ENCODE data around the gene TSPEAR.

TSPEAR gene

DNA sequence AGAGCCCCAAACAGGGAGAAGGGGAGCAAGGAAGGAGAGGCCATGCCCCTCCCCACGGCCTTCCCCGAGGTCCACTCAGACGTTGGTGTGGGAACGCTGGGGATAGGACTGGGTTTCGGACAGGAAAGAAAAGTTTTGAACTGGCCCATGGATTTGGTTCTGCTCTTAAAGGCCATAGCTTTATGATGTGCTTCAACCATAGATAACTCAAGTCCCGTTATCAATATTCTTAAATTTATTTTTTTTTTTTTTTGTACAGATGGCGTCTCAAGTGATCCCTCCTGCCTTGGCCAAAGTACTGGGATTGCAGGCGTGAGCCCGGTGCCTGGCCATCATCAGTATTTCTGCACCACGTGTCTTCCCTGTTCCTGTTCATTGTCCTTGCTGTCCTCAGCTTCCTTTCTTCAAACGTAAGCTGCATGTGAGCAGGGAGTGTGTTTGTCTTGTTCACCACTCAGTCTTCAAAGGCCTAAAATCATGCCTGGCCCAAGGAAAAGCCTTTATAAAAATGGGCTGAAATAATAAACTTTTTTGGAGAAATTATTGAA is 170.6 kb downstream of the TSPEAR start:
- Histone ChIP-seq H3K36me3 (ENCODE audit: control insufficient read depth, insufficient read depth, low read length) (no peaks in the 10 kb centered on the region), H3K9ac (ENCODE audit: low read length) (no peak overlapping the region), H3K27me3 (ENCODE audit: control insufficient read depth, insufficient read depth, low read length) (no peaks in the 10 kb centered on the region), H3K4me3 (ENCODE audit: low read depth, low read length) (no peak overlapping the region), H3K27ac (ENCODE audit: low read depth, low read length) (no peak overlapping the region), H3K4me1 (ENCODE audit: control insufficient read depth, insufficient read depth, low read length) (no peaks in the 10 kb centered on the region), H3K9me3 (ENCODE audit: control insufficient read depth, insufficient read depth, low read depth, low read length) (peaks cover 10% of the 10 kb centered on the region)

DNA sequence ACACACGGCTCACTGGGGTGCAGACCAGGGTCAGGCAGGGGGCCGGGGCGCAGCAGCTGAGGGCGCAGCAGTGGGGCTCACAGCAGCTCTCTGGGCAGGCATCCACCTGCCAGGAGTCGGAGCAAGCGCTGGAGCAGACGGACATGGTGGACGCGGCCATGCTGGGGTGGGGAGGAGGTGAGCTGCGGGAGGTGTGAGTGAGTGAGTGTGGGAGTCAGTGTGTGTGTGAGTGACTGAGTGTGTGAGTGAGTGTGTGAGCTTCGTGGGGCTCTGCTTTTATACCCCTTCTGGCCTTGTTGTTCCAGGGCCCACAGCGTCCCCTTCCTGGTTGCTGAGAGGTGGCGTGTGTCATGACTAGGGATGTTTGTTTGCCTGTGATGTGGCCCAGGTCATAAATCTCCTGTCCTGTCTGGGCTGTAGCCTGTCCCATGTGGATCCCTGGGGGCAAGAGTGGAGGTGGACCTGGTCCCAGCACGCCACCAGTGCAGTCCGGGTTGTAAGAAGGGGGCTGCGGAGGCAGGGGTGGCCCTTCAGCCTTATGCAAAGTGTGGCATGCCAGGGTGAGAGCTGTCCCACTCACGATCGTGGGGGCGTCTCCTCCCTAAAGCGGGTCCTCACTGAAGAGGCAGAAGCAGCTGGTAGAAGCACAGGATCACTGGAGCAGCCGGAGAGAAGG is 171.2 kb downstream of the TSPEAR start, which contains the start of gene KRTAP10-1:
Gene KRTAP10-1 (minus strand): TSS at position 205 of the 676 bp plus-strand sequence. CDS start 45 bp downstream, at position 160.
- H3K4me1 ChIP-seq (ENCODE audit: control insufficient read depth, insufficient read depth, low read length): no peaks in the 10 kb centered on the region
- H3K9ac ChIP-seq (ENCODE audit: low read length): no peak within 1 kb of the TSS
- H3K9me3 ChIP-seq (ENCODE audit: control insufficient read depth, insufficient read depth, low read depth, low read length): peaks cover 10% of the 10 kb centered on the region
- no peaks in the 10 kb centered on the region for H3K36me3 ChIP-seq (ENCODE audit: control insufficient read depth, insufficient read depth, low read length)
- no peak within 1 kb of the TSS for H3K4me3 ChIP-seq (ENCODE audit: low read depth, low read length)
- no peaks in the 10 kb centered on the region for H3K27me3 ChIP-seq (ENCODE audit: control insufficient read depth, insufficient read depth, low read length)
- H3K27ac ChIP-seq (ENCODE audit: low read depth, low read length): no peak within 1 kb of the TSS

DNA sequence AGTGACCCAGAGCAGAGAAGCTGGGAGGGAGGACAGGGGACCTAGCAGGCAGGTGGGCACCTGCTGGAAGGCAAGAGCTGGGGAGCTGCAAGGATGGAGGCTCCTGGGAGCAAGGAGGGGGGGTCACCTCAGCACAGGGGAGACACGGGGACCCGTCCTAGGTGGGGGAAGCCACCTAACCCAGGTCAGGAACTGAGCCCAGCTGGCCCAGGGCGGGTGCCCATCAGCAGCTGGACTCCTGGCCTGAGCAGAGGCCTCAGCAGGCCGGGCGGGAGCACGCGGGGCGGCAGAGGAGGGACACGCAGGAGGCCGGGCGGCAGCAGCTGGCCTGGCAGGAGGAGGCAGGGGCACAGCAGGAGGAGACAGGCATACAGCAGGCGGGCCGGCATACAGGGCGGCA is 172.3 kb downstream of the TSPEAR start:
- Histone ChIP-seq H3K27ac (ENCODE audit: low read depth, low read length) (no peak overlapping the region), H3K9me3 (ENCODE audit: control insufficient read depth, insufficient read depth, low read depth, low read length) (peaks cover 12% of the 10 kb centered on the region)

DNA sequence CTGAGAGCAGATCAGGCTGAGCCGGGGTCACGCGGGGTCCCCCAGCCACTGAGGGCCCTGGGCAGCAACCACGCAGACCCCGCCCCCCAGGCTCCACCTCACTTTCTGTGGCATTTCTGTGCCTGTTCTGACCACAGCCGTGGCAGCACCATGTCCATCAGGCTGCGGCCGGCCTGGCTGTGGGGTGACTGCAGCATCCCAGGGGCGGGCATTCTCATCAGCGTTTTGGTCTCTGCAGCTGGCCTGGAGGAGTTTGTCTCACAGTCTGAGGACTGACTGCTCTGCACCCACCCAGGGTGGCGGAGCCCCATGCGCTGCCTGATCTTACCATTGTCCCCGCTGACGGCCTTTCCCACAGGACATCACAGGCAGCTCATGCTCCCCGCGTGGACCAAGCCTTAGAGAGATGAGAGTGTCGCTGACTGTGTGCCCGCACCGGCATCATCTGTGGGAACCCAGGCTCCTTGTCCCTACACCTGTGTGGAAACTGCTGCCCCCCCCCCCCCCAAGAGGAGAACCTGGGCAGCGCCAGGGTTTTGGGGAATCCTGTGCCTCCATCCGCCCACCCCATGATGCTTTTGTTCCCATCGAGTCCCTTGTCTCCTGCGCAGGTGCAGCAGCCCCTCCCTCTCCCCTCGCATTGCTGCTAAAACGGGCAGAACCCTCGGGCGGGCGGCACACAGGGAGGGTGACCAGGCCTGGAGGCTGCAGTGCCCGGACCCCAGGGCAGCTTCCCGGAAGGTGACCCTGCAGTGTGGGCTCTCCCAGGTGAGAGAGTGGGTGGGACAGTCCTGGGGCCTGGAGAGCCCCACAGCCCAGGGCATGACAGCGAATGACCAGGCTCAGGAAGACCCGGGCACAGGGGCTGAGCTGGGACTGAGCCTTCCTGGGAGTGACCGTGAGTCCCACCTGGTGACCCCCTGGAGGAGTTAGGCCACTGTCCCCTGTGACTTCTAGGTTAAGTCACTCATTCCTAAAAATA is 173.2 kb downstream of the TSPEAR start:
- Histone ChIP-seq H3K9ac (ENCODE audit: low read length) (no peak overlapping the region), H3K9me3 (ENCODE audit: control insufficient read depth, insufficient read depth, low read depth, low read length) (peaks cover 7% of the 10 kb centered on the region), H3K4me1 (ENCODE audit: control insufficient read depth, insufficient read depth, low read length) (no peaks in the 10 kb centered on the region), H3K27me3 (ENCODE audit: control insufficient read depth, insufficient read depth, low read length) (no peaks in the 10 kb centered on the region), H3K36me3 (ENCODE audit: control insufficient read depth, insufficient read depth, low read length) (no peaks in the 10 kb centered on the region), H3K4me3 (ENCODE audit: low read depth, low read length) (no peak overlapping the region), H3K27ac (ENCODE audit: low read depth, low read length) (no peak overlapping the region)

More for the DNA sequence above, 172.3 kb downstream of the TSPEAR start:
- no peaks in the 10 kb centered on the region for H3K27me3 ChIP-seq (ENCODE audit: control insufficient read depth, insufficient read depth, low read length)
- H3K4me3 ChIP-seq (ENCODE audit: low read depth, low read length): no peak overlapping the region
- no peaks in the 10 kb centered on the region for H3K4me1 ChIP-seq (ENCODE audit: control insufficient read depth, insufficient read depth, low read length)
- H3K36me3 ChIP-seq (ENCODE audit: control insufficient read depth, insufficient read depth, low read length): no peaks in the 10 kb centered on the region
- no peak overlapping the region for H3K9ac ChIP-seq (ENCODE audit: low read length)

DNA sequence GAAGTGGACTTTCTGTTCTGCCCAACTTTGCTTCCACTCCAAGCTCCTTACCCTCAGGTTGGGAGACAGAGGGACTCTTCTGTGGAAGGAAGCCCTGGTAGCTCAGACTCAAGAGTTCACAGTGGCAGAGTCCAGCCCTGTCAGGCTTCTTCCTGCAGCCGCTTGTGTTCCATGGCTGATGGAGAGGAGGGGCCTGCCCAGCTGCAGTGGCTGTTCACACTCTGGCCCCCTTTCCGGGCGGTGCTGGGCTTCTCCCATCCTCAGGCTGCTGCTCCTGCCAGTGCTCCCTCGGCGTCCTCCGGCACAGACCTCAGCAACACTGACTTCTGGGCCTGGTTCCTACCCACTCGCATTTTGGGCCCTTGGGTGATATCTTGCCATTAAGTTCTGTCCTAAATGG is 175.4 kb downstream of the TSPEAR start:
- no peaks in the 10 kb centered on the region for H3K4me1 ChIP-seq (ENCODE audit: control insufficient read depth, insufficient read depth, low read length)
- no peak overlapping the region for H3K4me3 ChIP-seq (ENCODE audit: low read depth, low read length)
- no peak overlapping the region for H3K27ac ChIP-seq (ENCODE audit: low read depth, low read length)
- H3K27me3 ChIP-seq (ENCODE audit: control insufficient read depth, insufficient read depth, low read length): no peaks in the 10 kb centered on the region
- H3K9ac ChIP-seq (ENCODE audit: low read length): no peak overlapping the region
- no peaks in the 10 kb centered on the region for H3K36me3 ChIP-seq (ENCODE audit: control insufficient read depth, insufficient read depth, low read length)
- H3K9me3 ChIP-seq (ENCODE audit: control insufficient read depth, insufficient read depth, low read depth, low read length): 0 out of 2 replicates have a peak, but pooled peaks cover 2% of the 10 kb centered on the region

DNA sequence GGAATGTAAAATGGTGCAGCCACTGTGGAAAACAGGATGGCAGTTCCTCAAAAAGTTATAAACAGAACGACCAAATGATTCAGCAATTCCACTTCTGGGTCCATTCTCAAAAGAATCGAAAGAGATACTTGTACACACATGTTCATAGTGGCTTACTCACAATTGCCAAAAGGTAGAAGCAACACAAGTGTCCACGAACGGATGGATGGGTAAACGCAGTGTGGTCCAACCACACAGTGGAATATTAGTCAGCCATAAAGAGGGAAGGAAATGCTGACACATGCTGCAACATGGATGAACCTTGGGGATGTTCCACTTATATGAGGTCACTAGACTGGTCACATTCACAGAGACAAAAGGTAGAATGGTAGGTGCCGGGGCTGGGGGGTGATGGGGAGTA is 176.7 kb downstream of the TSPEAR start:
- H3K9ac ChIP-seq (ENCODE audit: low read length): no peak overlapping the region
- H3K36me3 ChIP-seq (ENCODE audit: control insufficient read depth, insufficient read depth, low read length): no peaks in the 10 kb centered on the region
- H3K4me3 ChIP-seq (ENCODE audit: low read depth, low read length): no peak overlapping the region
- 0 out of 2 replicates have a peak, but pooled peaks cover 2% of the 10 kb centered on the region for H3K9me3 ChIP-seq (ENCODE audit: control insufficient read depth, insufficient read depth, low read depth, low read length)
- no peaks in the 10 kb centered on the region for H3K27me3 ChIP-seq (ENCODE audit: control insufficient read depth, insufficient read depth, low read length)
- no peak overlapping the region for H3K27ac ChIP-seq (ENCODE audit: low read depth, low read length)
- no peaks in the 10 kb centered on the region for H3K4me1 ChIP-seq (ENCODE audit: control insufficient read depth, insufficient read depth, low read length)

DNA sequence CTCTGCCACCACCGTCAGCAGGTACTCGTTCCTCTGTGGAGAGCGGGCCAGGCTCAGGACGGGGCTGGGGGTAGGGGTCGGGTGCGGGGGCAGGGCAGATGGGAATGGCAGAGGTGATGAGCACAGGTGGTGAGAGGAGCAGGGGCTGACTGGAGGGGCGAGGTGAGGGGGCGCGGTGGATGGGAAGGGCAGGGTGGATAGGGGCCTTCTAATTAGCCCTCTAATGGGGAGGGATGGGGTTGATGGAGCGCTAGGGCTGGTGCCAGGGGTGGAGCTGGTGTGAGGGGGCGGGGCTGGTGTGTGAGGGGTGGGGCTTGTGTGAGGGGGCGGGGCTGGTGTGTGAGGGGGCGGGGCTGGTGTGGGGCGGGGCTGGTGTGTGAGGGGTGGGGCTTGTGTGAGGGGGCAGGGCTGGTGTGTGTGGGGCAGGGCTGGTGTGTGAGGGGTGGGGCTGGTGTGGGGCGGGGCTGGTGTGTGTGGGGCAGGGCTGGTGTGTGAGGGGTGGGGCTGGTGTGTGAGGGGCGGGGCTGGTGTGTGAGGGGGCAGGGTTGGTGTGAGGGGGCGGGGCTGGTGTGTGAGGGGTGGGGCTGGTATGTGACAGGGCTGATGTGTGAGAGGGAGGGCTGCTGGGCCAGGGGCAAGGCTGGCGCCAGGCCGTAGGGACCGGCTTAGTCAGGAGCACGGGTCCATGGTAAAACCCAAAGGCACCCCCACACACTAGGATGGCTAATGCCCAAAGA is 177.3 kb downstream of the TSPEAR start:
- Histone ChIP-seq H3K4me3 (ENCODE audit: low read depth, low read length) (no peak overlapping the region), H3K9ac (ENCODE audit: low read length) (no peak overlapping the region), H3K36me3 (ENCODE audit: control insufficient read depth, insufficient read depth, low read length) (no peaks in the 10 kb centered on the region), H3K4me1 (ENCODE audit: control insufficient read depth, insufficient read depth, low read length) (no peaks in the 10 kb centered on the region), H3K27ac (ENCODE audit: low read depth, low read length) (no peak overlapping the region), H3K27me3 (ENCODE audit: control insufficient read depth, insufficient read depth, low read length) (no peaks in the 10 kb centered on the region), H3K9me3 (ENCODE audit: control insufficient read depth, insufficient read depth, low read depth, low read length) (0 out of 2 replicates have a peak, but pooled peaks cover 2% of the 10 kb centered on the region)

DNA sequence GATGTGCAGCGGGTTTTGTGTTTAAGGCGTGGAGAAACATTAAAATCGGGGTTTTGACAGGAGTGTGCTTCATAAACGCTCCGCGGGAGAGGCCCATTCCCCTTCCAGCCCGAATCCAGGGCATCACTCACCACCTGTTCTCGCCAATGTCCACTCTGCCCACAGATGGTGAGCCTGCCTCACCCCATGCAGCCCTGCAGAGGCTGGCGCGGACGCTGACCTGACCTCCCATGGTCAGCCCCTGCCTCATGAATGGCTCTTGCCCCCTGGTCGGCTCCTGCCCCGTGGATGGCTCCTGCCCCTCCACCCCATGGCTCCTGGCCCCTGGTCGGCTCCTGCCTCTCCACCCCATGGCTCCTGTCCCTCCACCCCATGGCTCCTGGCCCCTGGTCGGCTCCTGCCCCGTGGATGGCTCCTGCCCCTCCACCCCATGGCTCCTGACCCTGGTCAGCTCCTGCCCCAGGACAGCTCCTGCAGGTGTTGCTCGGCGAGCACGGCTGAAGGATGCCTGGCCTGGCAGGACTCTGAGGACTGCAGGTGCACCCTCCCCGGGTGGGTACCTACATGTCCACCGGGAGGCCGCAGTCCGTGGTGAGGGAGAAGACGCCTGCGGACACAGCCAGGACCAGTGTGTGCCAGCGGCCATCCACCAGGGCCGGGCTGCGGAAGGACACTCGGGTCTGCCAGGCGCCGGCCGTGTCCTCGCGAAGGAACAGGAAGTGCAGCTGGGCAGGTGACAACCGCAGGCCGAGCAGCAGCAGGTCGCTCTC is 178.1 kb downstream of the TSPEAR start:
- Histone ChIP-seq H3K4me3 (ENCODE audit: low read depth, low read length) (no peak overlapping the region), H3K9me3 (ENCODE audit: control insufficient read depth, insufficient read depth, low read depth, low read length) (0 out of 2 replicates have a peak, but pooled peaks cover 2% of the 10 kb centered on the region), H3K27me3 (ENCODE audit: control insufficient read depth, insufficient read depth, low read length) (no peaks in the 10 kb centered on the region), H3K36me3 (ENCODE audit: control insufficient read depth, insufficient read depth, low read length) (no peaks in the 10 kb centered on the region), H3K4me1 (ENCODE audit: control insufficient read depth, insufficient read depth, low read length) (no peaks in the 10 kb centered on the region), H3K27ac (ENCODE audit: low read depth, low read length) (no peak overlapping the region), H3K9ac (ENCODE audit: low read length) (no peak overlapping the region)

DNA sequence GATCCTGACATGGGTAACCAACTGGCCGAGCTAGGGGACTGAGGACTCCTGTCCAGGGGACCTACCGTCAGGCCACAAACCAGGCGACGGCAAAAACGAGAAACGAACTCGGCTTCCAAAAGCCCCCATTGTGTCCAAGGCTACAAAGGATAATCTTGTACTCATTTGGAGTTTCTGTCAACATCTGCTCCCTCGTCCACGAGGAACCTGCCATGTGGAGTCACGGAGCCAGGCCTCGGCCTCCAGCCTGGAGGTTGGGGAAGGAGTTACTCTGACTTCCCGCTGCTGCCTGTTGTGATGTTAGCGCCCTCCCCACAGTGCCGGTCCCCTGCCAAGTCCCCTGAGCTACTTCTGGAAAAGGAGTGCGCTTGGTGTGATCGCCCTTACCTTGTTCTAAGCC is 178.7 kb downstream of the TSPEAR start:
- H3K27me3 ChIP-seq (ENCODE audit: control insufficient read depth, insufficient read depth, low read length): no peaks in the 10 kb centered on the region
- 0 out of 2 replicates have a peak, but pooled peaks cover 2% of the 10 kb centered on the region for H3K9me3 ChIP-seq (ENCODE audit: control insufficient read depth, insufficient read depth, low read depth, low read length)
- H3K4me1 ChIP-seq (ENCODE audit: control insufficient read depth, insufficient read depth, low read length): no peaks in the 10 kb centered on the region
- no peak overlapping the region for H3K9ac ChIP-seq (ENCODE audit: low read length)
- H3K27ac ChIP-seq (ENCODE audit: low read depth, low read length): no peak overlapping the region
- no peak overlapping the region for H3K4me3 ChIP-seq (ENCODE audit: low read depth, low read length)
- no peaks in the 10 kb centered on the region for H3K36me3 ChIP-seq (ENCODE audit: control insufficient read depth, insufficient read depth, low read length)

Data from HUES6 (cell line).